ENCODE results near the gene TENM4. TPM values are rescaled to one million over a fixed set of nuclear protein-coding genes. Genes with fewer than 3 reads are reported as not detected.

The TENM4 gene
- total RNA-seq, 1 donor from 2014 or later, result 11.9 TPM

- Histone ChIP-seq H3K36me3 (no peaks in the 10 kb centered on the region), H3K9me3 (no peaks in the 10 kb centered on the region), H3K4me1 (no peaks in the 10 kb centered on the region), H3K27me3 (no peaks in the 10 kb centered on the region), H3K4me3 (no peak overlapping the region), H3K27ac (no peak overlapping the region)
- no peak for DNase-seq (ENCODE audit: low spot score in 2 of 2)
- TF ChIP-seq CTCF (IDR thresholded peaks at IDR 0.05), result no peak
- intact Hi-C loops (cut with DNase I), result no loop called here
Measured at GRCh38 chr11:78922859-78923625, 517.8 kb downstream of the TENM4 start.

DNA sequence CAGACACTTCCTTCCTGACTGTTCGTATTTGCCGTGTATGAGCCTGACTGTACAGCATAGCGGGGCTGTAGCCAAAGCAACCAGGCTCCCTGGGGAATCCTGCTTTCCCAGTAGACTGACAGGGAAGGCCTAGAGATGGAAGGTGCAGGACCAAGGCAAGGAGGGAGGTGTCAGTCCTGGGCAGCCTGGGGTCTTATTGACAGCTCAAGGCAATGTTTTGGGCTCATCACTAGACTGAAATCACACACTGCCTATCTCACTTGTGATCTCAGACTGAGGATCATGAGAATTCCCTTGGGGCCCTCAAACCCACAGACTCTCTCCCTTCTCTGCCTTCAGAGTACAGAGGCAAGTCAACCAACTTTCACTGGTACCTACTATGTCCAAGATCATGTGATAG is 519.3 kb downstream of the TENM4 start:
- Histone ChIP-seq H3K27ac (no peak overlapping the region), H3K4me3 (no peak overlapping the region), H3K4me1 (no peaks in the 10 kb centered on the region), H3K9me3 (no peaks in the 10 kb centered on the region), H3K36me3 (no peaks in the 10 kb centered on the region), H3K27me3 (no peaks in the 10 kb centered on the region)
- DNase-seq (ENCODE audit: low spot score in 2 of 2), result no peak
- no peak for TF ChIP-seq CTCF (IDR thresholded peaks at IDR 0.05)
- intact Hi-C loops (cut with DNase I), result no loop called here

DNA sequence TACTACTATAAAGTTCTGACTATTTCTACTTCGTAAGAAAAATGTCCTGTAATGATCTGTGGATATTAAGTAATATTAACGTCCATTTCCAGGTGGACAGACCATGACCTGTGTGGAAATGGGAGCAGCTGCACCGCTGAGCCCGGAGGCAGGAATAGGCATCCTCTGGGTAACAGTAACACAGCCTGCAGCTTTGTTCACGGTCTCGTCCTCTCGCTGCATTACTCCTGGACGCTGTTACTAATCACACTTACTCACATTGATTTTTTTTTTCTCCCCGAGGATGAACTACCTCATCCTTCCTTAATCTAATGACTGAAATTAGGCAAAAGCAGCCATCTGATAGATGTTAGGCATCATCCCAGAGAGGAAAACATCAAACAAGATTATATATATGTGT is 520.5 kb downstream of the TENM4 start:
- no peak overlapping the region for H3K4me3 ChIP-seq
- TF ChIP-seq CTCF (IDR thresholded peaks at IDR 0.05), result no peak
- DNase-seq (ENCODE audit: low spot score in 2 of 2), result no peak
- H3K36me3 ChIP-seq, result no peaks in the 10 kb centered on the region
- no peaks in the 10 kb centered on the region for H3K4me1 ChIP-seq
- H3K27ac ChIP-seq, result no peak overlapping the region
- intact Hi-C loops (cut with DNase I), result no loop called here
- H3K27me3 ChIP-seq, result no peaks in the 10 kb centered on the region
- H3K9me3 ChIP-seq, result no peaks in the 10 kb centered on the region

- Histone ChIP-seq H3K9me3 (no peaks in the 10 kb centered on the region), H3K27me3 (no peaks in the 10 kb centered on the region), H3K4me1 (no peaks in the 10 kb centered on the region), H3K27ac (no peak overlapping the region), H3K4me3 (no peak overlapping the region), H3K36me3 (no peaks in the 10 kb centered on the region)
- no peak for DNase-seq (ENCODE audit: low spot score in 2 of 2)
- intact Hi-C loops (cut with DNase I), result no loop called here
- no peak for TF ChIP-seq CTCF (IDR thresholded peaks at IDR 0.05)
Measured at GRCh38 chr11:78916759-78917158, 524.1 kb downstream of the TENM4 start.

DNA sequence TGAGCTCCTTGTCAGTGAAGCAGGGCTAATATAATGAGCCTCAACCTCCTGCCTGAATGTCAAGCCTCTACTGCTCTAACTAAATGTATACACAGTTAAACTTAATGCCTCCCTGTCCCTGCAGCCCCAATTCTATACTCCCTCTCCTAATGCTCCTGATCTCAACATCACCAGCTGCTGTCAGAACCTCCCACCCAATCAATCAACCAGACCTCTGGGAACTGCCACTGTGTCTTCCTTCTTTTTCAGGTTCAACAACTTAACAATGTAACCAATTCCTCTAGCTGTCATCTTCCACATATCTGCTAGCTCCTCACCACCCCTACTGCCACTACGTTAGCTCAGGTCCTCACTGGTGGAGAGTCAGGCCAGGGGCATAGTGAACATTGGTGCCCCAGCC is 526.3 kb downstream of the TENM4 start:
- intact Hi-C loops (cut with DNase I), result no loop called here
- Histone ChIP-seq H3K27me3 (no peaks in the 10 kb centered on the region), H3K4me3 (no peak overlapping the region), H3K36me3 (no peaks in the 10 kb centered on the region), H3K27ac (no peak overlapping the region), H3K4me1 (no peaks in the 10 kb centered on the region), H3K9me3 (no peaks in the 10 kb centered on the region)
- DNase-seq (ENCODE audit: low spot score in 2 of 2), result no peak
- no peak for TF ChIP-seq CTCF (IDR thresholded peaks at IDR 0.05)

DNA sequence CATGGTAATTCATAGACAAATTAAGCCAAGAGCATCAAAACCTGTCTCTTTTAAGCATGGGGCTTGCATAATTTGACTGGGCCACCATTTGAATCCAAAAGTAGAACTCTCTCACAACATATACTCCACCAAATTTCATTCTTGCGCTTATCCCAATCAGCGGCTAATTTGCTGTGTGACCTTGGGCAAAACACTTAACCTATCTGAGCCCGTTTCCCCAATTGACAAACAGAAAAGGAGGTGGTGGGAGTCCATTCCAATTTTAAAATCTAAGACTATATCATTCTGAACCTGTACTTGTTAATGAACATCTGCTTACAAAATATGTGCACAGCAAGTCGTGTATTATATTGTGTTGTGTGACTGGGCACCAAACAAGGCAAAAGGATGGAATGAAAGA is 528.1 kb downstream of the TENM4 start:
- Histone ChIP-seq H3K4me1 (no peaks in the 10 kb centered on the region), H3K36me3 (no peaks in the 10 kb centered on the region), H3K9me3 (no peaks in the 10 kb centered on the region), H3K27me3 (no peaks in the 10 kb centered on the region), H3K27ac (no peak overlapping the region), H3K4me3 (no peak overlapping the region)
- intact Hi-C loops (cut with DNase I), result no loop called here
- no peak for DNase-seq (ENCODE audit: low spot score in 2 of 2)
- TF ChIP-seq CTCF (IDR thresholded peaks at IDR 0.05), result no peak
